HPDE6-E6E7 (cell line): Measurements from ENCODE around the gene HS1BP3.

ENCODE experiments used
- DNase-seq: peaks from one replicate; pipeline ENCODE4 v3.0.0; 2011; ENCODE audit warnings: missing footprints; ENCODE audit errors: extremely low spot score

HS1BP3 gene, protein sequence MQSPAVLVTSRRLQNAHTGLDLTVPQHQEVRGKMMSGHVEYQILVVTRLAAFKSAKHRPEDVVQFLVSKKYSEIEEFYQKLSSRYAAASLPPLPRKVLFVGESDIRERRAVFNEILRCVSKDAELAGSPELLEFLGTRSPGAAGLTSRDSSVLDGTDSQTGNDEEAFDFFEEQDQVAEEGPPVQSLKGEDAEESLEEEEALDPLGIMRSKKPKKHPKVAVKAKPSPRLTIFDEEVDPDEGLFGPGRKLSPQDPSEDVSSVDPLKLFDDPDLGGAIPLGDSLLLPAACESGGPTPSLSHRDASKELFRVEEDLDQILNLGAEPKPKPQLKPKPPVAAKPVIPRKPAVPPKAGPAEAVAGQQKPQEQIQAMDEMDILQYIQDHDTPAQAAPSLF

GRCh38 chr2:20650877-20651730 is at the start of gene HS1BP3:
Gene HS1BP3 (minus strand): TSS chr2:20651098. CDS start chr2:20651063, 35 bp downstream.
- peak; percentile 84 for DNase-seq

DNA sequence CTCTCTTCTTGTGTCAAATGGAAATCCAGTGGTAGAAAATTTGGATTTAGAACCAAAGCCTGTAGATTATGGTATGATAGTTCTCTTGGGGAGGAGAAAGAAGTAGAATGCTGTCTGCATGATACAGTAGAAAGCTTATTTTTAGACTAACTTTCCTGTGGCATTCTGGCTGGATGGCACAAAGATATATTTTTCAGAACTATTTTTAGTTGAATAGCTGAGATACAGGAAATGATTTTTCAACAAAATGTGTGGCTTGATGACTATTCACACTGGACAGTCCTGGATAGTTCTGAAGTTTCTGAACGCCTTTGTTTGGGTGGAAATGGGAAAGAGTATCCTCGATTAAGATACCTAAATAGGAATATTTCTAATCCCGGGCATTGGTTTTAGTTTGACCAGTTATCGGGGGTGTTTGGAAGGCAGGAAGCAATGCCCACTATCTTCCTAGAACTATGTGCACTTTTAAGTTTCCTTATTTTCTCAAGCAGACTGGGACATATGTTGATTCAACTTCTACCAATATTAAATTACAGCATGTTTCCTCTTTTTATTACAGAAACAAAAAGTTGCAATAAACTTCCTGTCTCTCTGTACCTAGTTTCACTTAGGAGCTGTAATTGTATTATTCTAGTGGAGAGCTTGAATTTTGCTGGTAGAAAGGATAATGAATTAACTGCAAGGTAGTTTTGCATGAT is 48.2 kb upstream of the HS1BP3 start:
- DNase-seq: no peak

- DNase-seq: no peak
Observed at GRCh38 chr2:20697322-20697934, 46.5 kb upstream of the HS1BP3 start.

DNA sequence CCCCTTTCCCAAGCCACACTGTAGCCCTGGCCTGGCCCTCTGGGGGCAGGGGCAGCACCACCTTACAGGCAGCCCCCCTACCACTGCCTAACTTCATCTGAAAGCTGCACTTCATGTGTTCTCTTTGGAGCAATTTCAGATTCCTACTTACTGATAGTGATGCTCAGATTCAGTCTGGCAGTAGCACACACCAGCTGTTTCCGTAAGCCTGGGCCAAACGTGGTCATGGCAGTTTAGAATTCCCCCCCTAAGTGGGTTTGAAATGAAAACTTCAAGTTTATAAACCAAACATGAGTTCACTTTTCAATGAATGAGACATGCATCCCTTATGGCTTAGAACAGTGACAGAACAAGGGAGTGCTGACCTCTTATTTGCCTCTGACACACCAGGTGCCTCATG is 45.5 kb upstream of the HS1BP3 start:
- no peak for DNase-seq

GRCh38 chr2:20693317-20693716 is 42.4 kb upstream of the HS1BP3 start:
- DNase-seq: no peak

DNA sequence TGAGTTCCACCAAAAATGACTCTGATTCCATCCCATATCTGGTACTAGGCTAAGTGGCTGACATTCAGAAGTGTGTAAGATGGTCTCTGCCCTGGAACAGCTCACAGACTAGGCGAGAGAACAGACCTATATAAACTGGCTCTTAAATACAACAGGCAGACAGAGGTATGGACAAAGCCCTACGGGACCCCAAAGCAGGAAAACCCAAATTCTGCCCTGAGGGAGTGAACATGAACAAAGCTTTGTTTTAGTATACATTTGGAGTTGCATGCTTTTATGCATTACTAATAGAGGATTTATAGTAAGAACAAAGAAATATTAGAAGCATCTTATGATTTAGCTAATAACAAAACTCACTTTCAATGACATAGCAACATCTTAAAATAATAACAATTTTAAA is 41.2 kb upstream of the HS1BP3 start:
- DNase-seq: no peak

- DNase-seq: no peak
Observed at GRCh38 chr2:20691076-20691734, 40.3 kb upstream of the HS1BP3 start.

DNA sequence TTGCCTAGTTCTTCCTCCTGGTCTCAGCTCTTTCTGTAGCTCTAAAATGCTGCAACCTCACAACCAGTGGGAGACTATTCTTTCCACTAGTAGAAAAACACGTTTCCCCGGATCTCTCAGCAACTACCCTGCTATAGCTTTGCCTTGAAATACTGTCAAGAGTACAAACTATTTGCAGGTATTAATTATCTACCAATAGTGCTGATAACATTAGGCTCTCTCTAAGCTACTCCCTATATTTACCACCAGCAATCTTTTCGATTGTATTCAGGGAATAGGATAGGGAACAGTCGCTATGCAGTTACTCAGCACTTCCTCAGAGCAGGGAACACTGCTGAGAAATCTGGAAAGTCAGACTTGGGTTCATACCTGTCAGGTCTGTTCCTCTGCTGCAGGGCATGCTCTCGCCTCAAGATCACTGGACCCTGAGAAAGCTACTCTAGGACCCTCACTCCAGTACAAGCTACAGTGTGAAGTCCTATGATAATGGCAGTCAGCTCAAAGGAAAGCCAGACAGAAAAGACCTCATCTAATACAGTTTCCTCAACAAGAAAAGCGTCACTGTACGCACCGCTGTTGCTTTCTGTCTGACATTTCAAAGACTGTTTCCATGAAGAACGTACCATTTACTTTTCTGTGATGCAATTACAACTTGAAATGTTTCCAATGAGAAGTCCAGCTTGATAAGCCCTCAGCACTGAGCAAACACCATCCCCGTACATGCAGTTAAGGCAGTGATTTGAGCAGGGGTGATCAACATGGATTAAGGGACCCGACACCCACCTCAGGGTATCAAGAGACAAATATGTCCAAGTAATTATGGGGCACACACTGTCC is 38.7 kb upstream of the HS1BP3 start:
- no peak for DNase-seq

DNA sequence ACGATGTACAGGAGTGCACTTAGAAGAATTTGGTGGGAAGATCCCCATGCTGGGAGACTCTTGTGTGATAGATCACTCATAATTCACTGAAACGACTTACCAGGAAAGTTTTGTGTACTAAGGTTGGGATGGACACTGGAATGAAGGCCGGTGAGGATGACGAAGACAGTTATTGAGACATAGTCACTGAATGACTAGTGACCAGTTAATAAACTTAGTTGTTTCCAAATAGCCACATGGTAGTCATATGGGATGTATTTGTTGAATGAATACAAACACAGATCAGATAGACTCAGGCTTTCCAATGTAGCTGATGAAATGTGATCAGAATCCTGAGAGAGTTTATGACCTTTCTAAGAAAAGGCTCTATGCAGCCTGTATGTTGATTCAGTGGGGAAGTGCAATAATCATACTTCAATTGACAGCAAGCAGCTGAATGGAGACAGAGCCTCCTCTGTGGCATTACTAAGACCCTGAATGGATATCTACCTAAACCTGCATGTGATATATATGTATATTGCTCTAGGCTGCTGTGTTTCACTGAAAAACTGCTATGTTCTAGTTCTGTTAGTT is 36.4 kb upstream of the HS1BP3 start:
- no peak for DNase-seq

DNA sequence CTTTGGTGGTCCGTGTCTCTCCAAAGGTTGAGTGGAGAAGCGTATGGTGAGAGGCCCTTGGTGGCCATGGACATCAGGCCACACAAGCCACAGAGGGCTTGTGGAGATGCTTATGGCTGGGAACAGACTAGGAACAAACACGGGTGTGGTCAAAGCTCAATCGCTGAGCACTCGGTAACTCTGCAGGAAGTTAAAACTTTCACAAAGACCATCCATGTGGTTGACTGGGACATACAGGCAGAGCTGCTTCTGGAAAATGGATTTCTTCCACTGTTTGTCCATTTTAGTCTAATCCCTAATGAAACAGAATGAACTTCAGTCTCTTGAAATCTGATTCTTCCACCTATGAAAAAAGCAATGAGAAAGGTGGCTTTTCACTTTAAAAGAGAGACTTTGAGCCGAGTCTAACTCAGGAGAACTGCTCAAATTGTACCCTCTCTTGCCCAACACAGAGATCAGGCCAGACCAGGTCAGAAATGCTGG is 33.7 kb upstream of the HS1BP3 start:
- no peak for DNase-seq

- no peak for DNase-seq
Observed at GRCh38 chr2:20682167-20682920, 31.4 kb upstream of the HS1BP3 start.

DNA sequence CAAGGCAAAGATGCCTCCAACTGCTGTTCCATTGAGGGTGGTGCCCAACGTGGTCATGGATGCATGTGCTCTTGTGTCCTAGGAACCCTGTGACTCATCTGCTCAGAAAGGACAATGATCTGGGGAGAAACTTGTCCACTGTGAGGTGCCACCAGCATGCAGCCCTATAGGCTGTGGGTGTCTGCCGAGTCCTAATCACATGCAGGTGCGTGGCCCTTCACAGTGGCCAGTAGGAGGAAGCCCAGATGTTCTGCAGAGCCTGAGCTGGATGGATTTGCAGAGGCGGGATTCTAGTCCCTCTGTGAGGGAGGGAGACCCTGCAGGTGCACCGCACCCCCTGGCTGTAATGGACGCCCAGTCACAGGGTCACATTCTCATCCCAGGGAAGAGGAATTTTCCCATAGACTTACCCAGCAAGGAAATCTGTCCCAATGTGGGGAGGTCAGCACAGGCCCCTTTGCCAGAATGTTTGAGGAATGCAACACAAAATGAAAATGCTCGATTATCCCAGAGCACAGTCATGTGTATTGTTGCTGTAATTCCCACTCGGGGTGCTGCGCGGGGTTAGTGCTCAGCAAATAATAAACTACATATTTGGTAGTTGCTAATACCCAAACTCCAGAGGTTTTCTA is 30.0 kb upstream of the HS1BP3 start:
- DNase-seq: no peak

DNA sequence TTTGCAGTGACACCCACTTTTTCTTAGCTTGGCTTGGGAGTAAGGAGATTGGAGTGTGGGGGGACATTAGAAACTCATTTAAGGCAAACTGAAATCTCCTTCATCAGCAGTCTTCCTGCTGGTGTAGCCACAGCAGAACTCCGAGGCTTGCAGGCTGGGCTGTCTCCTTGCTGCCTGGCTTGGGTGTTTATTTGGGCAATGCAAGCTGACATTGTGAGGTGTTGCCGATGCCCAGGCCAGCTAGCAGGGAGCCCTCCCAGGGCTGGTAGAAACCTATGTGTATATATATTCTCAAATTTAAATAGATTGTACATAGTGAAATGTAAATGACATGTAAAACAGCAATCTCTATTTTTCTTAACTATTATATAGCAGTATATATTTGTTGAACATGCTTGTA is 27.9 kb upstream of the HS1BP3 start:
- no peak for DNase-seq

- DNase-seq: no peak
Observed at GRCh38 chr2:20678086-20678395, 27.1 kb upstream of the HS1BP3 start.

DNA sequence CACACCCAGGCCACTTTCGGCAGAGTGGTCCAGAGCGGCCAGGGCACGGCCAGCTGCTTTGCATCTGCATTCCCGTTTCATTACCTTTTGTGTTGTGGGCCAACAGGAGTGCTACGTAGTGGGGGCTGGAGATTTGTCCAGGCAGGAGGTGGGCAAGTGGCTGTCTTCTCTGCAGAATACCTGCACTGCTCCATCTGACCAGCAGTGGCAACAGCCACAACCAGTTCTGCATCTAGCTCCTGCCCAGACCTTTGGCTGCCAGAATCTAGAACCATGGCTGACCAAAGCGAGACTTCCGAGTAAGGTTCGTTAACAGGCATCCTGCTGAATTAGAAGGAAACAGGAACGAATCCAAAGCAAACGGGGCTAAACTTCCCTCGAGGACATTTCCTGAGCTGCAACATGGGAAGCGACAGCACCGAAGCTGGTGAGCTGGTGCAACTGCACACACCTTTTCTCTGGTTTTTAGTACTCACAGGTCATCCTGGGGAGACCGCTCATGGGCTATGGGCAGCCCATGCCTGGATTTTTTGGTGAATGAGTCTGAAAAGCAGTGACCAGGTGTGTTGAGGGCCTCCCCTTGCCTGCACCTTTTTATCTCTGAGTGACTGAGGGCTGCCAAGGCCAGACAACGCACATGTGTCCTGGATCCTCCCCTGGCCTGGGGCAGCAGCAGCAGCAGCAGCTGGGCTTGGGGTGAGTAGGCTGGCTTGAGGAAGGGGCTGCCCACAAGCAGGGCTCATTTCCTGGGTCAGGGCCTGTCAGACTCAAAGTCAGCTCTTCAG is 26.6 kb upstream of the HS1BP3 start:
- DNase-seq: no peak

DNA sequence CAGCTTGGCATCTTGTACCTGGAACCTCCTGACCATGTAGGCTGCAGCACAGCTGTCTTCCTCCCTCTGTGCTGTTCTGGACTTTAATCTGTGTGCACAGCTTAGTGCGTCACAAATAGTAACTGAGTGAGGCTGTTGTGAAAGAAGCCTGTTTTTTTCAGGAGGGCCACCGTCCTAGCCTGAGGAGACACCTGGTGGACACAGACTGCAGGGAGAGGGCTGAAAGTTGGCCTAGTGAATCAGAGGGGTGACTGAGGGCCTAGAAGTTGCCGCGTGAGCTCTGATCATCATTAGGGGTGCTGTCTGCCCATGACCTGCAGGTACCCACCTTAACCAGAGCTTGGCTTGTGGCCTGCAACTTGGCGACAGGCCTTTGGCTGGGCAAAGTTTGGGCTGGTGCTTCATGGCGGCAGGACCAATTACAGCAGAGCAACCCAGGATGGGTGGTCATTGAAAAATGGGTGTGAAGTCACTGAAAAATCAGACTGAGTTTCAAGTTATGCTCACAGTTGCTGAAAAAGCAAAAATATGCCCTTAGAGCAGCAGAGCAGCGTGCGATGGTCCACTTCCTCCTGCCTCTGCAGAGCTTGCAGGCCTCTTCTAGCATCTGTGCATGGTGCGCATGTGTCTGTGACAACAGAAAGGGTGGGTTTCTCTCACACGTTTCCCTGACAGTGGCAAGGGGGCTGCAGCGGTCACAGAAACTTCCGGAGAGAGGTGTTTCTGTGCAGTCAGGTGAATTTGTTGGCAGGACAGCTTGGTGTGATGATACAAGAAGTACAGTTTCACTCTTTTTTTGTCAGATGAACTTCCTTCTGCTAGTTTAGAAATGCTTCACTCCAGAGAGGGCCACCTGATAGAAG is 25.7 kb upstream of the HS1BP3 start:
- no peak for DNase-seq

DNA sequence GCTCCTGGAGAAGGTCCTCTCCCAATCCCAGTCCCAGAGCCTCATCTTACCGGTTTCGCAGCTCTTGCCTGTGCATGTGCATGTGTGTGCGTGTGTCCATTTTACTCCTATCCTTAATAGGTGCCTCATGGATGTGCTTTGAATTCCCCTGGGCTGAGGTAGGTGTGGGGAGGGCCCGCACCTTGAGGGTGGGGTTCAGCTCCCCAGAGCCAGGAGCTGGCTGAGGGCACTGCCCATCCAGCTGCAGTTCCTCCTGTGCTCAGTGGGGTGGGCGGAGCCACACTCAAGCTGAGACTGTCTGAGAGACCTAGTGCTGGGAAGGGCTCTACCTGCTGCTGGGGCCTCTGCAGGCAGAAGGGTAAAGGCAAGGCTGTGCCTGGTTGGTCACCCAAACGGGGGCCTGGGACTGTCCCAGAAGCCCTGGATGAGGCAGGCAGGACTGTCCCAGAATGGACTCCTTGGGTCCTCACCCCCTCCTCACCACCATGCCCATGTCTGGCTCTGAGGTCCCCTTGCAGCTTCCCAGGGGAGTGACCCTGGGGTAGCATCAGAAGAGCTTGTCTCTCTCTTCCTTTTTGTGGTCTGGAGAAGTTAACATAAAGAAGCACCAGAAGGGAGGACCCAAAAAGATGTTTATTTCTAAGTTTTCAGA is 24.9 kb upstream of the HS1BP3 start:
- peak; percentile 36 for DNase-seq
